LNCAP (cell line): ENCODE measurements around the gene TDRD10.

Experiments used
- CTCF ChIP-seq: fragments of 450-650 bp; IDR thresholded peaks from 2 replicates; pipeline ENCODE4 v1.5.1; 2017; ENCODE audit warnings: mild to moderate bottlenecking

TDRD10 gene

GRCh38 chr1:154591206-154591605, 89.2 kb downstream of the TDRD10 start:
- no peak for TF ChIP-seq CTCF

- no peak for TF ChIP-seq CTCF
Measured at GRCh38 chr1:154593390-154593789, 91.4 kb downstream of the TDRD10 start.

GRCh38 chr1:154594811-154595210, 92.8 kb downstream of the TDRD10 start:
- TF ChIP-seq CTCF = no peak

GRCh38 chr1:154595621-154596020, 93.6 kb downstream of the TDRD10 start:
- TF ChIP-seq CTCF = no peak
